ENCODE results near the gene PRDM8.

The PRDM8 gene

GRCh38 chr4:80196922-80197573 is at the start of gene PRDM8:
PRDM8 (plus strand) TSS chr4:80197503; CDS start chr4:80200081, 2,578 bp downstream.
- H3K27me3 ChIP-seq (replicated peaks), result peaks cover 28% of the 10 kb centered on the region
- no peak within 1 kb of the TSS for H3K27ac ChIP-seq
- H3K4me3 ChIP-seq (ENCODE audit: low read depth, low read length), result peak within 1 kb of the TSS; percentile 45
- in situ Hi-C loops (cut with HindIII; ENCODE audit: low pct_ligation_motif_present, low sequenced_read_pairs), result no loop called here
- no peak for TF ChIP-seq CTCF (IDR thresholded peaks at IDR 0.05; ENCODE audit: low read depth, low read length, missing control alignments)
- no peak for DNase-seq
- no peaks in the 10 kb centered on the region for H3K36me3 ChIP-seq (replicated peaks)

GRCh38 chr4:80150387-80151180 is 46.7 kb upstream of the PRDM8 start:
- DNase-seq, result no peak
- Histone ChIP-seq H3K36me3 (replicated peaks) (no peaks in the 10 kb centered on the region), H3K27me3 (replicated peaks) (no peaks in the 10 kb centered on the region), H3K27ac (no peak overlapping the region), H3K4me3 (ENCODE audit: low read depth, low read length) (no peak overlapping the region)
- in situ Hi-C loops (cut with HindIII; ENCODE audit: low pct_ligation_motif_present, low sequenced_read_pairs), result no loop called here
- no peak for TF ChIP-seq CTCF (IDR thresholded peaks at IDR 0.05; ENCODE audit: low read depth, low read length, missing control alignments)

GRCh38 chr4:80151981-80152380 is 45.3 kb upstream of the PRDM8 start:
- H3K36me3 ChIP-seq (replicated peaks), result no peaks in the 10 kb centered on the region
- no peak overlapping the region for H3K27ac ChIP-seq
- in situ Hi-C loops (cut with HindIII; ENCODE audit: low pct_ligation_motif_present, low sequenced_read_pairs), result no loop called here
- no peak for DNase-seq
- no peaks in the 10 kb centered on the region for H3K27me3 ChIP-seq (replicated peaks)
- no peak overlapping the region for H3K4me3 ChIP-seq (ENCODE audit: low read depth, low read length)
- TF ChIP-seq CTCF (IDR thresholded peaks at IDR 0.05; ENCODE audit: low read depth, low read length, missing control alignments), result no peak

GRCh38 chr4:80153874-80154544 is 43.3 kb upstream of the PRDM8 start:
- in situ Hi-C loops (cut with HindIII; ENCODE audit: low pct_ligation_motif_present, low sequenced_read_pairs), result no loop called here
- no peaks in the 10 kb centered on the region for H3K27me3 ChIP-seq (replicated peaks)
- no peaks in the 10 kb centered on the region for H3K36me3 ChIP-seq (replicated peaks)
- no peak for TF ChIP-seq CTCF (IDR thresholded peaks at IDR 0.05; ENCODE audit: low read depth, low read length, missing control alignments)
- H3K27ac ChIP-seq, result no peak overlapping the region
- DNase-seq, result no peak
- no peak overlapping the region for H3K4me3 ChIP-seq (ENCODE audit: low read depth, low read length)

- no peak for DNase-seq
- Histone ChIP-seq H3K27ac (no peak overlapping the region), H3K27me3 (replicated peaks) (no peaks in the 10 kb centered on the region), H3K4me3 (ENCODE audit: low read depth, low read length) (no peak overlapping the region), H3K36me3 (replicated peaks) (no peaks in the 10 kb centered on the region)
- in situ Hi-C loops (cut with HindIII; ENCODE audit: low pct_ligation_motif_present, low sequenced_read_pairs), result no loop called here
- TF ChIP-seq CTCF (IDR thresholded peaks at IDR 0.05; ENCODE audit: low read depth, low read length, missing control alignments), result no peak
Observed at GRCh38 chr4:80154545-80154933, 42.8 kb upstream of the PRDM8 start.

Measured in brain microvascular endothelial cell (primary cell).